HG02840 (cell line): ENCODE data around the gene VILL.
"Not testable (repeated sequence)": the region's sequence is repeated elsewhere in the genome, so short reads cannot be mapped to it uniquely, and the experiment has no call there.

Source experiments
- ATAC-seq: cut with Tn5 transposase; IDR thresholded peaks from one replicate; pipeline ENCODE4 v1.9.1; 2021; ENCODE audit warnings: mild to moderate bottlenecking, moderate library complexity, moderate number of reproducible peaks; ENCODE audit not compliant: unreplicated experiment, low FRiP score

The VILL gene

DNA sequence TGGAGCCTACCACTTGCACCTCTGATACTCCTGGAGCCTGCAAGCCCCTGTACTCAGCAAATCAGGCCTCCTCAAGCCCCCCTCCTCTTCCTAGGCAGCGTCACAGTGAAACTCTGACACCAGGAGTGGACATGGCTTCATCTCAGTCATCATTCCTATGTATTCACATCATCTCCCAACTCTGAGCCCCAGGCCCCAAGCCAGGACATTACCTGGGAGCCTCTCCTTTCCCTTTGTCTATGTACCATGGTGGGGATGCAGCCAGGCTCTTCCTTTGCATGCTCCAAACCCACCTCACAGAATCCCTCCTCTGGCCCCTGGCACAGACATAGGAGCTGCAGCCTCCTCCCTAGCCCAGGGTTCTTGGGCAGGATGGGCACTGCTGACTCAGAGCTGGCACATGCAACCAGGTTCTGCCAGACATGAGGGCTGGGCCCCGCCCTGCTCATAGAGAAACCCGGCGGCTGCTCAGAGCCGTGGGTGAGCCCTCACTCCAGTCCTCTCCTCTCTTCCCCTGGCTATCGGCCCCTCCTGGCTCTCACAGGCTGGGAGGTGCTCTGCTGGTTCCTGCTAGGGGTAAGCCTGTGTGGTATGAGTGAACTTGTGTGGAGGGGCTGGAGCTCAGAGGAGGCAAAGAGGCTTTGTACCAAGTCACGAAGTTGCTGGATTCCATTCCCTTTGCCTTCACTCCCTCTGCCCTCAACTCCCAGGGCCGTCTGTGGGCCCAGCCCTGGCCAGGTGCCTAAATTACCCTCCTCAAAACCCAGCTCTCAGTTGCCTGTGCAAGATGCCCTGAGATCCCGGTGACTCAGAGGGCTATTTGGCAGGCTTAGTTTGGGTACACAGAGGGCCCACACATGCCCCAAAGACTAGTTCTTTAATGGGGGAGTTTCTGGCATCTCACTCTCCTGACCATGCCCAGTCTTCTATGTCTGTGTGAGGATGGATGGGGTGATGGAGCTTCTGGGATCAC lies 40.7 kb downstream of the VILL start:
- no peak for ATAC-seq

DNA sequence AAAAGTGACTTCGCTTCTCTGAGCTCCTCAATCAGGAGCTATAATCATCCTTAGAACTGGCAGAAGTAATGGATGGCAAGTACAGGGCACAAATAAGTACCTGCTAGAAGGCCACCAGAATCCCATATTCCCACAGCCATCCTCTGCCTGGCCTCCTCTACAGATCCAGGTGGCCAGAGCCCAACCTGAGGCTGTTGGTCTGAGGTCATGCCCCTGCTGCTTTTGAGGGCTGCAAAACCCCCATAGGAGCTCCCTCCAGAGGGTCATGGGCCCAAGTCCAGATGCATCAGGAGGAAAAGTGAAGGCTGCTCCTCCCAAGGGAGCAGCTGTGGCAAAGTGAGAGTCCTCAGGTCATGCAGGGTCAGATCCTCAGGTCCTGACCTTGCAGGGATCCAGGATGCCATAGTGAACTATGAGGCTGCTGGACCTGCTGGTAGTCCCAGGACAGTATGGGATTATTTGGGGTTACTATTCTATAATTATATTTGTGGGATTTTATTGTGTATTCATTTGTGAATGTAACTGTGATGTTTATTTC lies 41.8 kb downstream of the VILL start:
- ATAC-seq, result no peak

DNA sequence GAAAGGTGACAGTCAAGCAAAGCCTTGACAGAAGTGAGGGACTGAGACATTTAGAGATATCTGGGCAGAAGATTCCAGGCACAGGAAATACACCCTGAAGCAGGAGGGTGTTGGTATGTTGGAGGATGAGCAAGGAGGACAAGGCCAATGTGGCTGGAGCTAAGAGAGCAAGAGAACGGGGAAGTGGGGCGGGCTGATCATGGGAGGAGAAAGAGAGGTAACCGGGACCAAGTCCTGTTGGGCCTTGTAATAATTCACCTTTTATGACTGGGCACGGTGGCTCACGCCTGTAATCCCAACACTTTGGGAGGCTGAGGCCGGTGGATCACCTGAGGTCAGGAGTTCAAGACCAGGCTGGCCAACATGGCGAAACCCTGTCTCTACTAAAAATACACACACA lies 43.0 kb downstream of the VILL start:
- ATAC-seq, result not testable (repeated sequence)

DNA sequence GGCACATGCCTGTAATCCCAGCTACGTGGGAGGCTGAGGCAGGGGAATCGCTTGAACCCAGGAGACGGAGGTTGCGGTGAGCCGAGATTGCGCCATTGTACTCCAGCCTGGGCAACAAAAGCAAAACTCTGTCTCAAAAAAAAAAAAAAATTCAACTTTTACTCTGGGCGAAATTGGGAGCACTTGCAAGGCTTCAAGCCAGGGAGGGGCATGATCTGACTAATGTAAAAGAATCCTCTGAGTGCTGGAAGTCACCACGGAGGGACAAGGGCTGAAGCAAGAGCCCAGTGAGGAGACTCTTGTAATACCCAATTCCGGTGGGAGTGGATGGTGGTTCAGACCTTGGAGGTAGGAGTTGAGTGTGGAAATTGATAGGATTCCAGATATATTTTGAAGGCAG lies 43.7 kb downstream of the VILL start:
- not testable (repeated sequence) for ATAC-seq

DNA sequence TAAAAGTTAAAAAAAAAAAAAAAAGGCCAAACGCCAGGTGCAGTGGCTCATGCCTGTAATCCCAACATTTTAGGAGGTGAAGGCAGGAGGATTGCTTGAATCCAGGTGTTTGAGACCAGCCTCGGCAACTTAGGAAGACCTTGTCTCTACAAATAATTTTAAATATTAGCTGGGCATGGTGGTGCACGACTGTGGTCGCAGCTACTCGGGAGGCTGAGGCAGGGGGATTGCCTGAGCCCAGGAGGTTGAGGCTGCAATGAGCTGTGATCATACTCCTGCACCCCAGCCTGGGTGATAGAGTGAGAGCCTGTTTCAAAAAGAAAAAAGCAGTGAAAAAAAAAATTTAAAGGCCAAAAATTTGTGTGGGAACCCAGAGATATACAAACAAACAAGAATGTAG lies 45.7 kb downstream of the VILL start:
- ATAC-seq, result no peak

DNA sequence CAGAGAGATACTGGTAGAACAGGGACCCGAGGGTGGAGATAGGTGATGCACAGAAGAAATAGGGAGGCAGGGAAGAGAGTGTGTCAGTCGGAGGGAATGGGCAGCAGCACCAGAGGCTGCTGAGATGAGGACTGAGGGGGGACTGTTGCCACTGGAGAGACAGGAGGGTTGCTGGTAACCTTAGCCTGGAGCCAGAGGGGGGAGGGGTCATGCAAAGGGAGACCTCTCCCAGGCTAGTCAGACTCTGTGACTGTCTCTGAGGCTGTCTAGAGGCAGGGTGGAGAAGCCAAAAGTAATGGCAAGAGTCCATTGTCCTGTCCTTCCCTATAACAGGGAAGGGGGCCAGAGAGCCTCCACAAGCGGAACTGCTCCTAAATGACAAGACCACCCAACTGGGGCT lies 46.3 kb downstream of the VILL start:
- no peak for ATAC-seq

DNA sequence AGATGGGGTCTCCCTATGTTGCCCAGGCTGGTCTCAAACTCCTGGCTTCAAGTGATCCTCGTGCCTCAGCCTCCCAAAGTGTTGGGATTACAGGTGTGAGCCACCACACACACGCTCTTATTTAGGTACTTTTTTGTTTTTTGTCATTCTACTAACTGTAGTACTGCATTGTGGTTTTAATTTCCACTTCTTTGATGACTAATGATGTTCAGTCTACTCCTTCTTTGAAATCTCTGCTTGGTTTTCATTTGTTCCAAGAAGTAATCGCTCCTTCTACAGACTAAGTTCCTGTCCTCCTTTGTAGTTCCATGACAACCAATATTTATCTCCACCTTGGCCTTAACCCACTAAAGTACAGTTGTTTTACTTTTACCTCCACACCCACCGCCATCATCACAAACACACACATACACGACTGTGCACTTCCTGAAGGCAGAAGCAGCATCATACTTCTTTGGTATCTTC lies 47.9 kb downstream of the VILL start:
- ATAC-seq, result no peak

DNA sequence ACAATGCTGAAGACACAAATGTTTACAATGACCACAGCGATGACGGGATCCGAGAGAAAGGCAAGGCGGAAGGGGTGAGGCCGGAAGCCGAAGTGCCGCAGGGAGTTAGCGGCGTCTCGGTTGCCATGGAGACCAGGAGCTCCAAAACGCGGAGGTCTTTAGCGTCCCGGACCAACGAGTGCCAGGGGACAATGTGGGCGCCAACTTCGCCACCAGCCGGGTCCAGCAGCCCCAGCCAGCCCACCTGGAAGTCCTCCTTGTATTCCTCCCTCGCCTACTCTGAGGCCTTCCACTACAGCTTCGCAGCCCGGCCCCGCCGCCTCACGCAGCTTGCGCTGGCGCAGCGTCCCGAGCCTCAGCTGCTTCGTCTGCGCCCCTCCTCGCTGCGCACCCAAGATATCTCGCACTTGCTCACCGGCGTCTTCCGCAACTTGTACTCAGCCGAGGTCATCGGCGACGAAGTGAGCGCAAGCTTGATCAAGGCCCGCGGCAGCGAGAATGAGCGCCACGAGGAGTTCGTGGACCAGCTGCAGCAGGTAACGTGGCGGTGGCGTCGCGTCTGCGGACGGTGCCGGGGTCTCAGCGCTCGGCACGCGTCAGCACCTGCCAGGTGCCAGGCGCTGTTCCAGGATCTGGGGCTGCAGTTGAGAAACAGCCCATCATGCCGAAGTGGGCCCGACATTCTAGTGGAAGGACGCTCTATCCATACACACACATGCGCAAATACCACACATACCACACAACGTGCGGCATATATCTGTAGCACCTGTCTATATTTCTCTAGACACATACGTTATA lies 48.7 kb downstream of the VILL start, which contains the start of gene DLEC1:
TSS of gene DLEC1 (plus strand) at position 108 of the 798 bp plus-strand sequence. CDS start at position 126, 18 bp downstream.
- peak; percentile 76 for ATAC-seq

DNA sequence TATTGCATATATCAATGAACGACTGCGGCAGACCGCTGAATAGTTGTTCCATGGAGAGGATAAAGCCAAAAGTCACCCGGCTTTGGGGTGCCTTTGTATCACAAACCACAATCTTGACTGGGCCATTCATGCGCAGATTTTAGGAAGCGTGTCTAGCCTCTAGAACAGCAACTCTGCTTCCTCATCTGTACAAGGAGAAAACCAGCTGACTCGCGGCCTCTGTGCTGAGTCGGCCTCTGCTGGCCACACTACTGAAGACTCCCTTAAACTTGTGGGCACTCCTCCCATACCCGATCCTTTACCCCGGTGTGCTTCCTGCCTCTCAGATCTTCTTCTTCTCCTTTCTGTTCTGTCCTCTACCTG lies 49.3 kb downstream of the VILL start:
- ATAC-seq, result peak; percentile 37

DNA sequence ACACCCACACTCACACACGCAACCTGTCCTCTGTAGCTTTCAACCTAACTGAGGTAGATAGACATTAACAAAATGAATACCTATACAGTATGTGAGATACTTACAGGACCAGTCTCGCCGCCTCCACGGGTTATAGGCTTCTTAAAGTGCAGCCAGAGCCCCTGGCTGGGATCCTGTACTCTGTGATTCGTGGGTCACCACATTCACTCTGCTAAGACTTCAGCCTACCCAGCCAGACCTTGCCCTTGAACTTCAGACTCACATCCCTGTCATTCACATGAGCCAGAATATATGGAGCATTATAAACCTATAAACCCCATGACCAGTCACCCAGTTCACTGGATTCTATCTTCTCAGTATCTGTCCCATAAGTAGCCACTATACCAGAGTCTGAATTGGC lies 49.8 kb downstream of the VILL start:
- ATAC-seq, result no peak

DNA sequence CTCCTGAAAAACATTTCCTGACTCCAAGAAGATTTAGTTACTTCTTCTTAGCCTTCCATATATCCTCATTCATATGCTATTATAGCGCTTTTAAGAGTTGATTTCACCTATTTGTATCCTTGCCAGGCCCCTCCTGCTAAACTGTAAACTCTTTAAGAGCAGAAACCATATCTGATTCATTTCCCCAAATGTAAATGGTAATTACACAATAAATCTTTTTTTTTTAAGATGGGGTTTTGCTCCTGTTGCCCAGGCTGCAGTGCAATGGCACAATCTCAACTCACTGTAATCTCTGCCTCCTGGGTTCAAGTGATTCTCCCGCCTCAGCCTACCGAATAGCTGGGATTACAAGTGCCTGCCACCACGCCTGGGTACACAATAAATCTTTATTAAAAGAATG lies 52.9 kb downstream of the VILL start:
- ATAC-seq, result no peak

DNA sequence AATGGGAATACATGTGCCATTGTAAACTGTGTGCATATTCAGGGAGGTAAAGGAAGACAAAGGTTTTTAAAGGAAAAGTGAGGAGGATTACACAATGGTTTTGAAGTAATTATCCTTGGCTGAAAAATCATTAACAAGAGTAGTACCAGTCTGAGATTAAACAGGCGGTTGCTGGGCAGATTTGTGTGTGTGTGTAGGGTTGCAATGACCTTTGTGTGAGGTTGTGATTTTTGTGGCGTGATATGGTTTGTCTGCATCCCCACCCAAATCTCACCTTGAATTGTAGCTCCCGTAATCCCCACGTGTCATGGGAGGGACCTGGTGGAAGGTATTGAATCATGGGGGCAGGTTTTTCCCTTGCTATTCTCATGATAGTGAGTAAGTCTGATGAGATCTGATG lies 55.4 kb downstream of the VILL start:
- ATAC-seq, result no peak

DNA sequence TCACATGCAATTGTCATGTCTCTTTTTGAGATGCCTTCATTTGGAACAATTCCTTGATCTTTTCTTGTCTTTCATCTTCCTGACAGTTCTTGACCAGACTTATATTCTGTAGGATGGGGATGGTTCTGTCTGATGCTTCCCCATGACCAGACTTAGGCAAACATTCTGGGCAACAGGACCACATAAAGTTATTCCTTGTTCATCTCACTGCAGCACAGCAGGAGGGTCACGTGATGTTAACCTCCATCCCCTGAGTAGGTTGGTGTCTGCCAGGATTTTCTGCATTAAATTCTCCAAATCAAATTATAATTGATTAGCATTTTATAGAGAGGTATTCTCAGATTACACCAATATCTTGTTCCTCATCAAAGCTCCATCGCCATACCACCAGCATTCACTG lies 56.2 kb downstream of the VILL start:
- ATAC-seq, result no peak

DNA sequence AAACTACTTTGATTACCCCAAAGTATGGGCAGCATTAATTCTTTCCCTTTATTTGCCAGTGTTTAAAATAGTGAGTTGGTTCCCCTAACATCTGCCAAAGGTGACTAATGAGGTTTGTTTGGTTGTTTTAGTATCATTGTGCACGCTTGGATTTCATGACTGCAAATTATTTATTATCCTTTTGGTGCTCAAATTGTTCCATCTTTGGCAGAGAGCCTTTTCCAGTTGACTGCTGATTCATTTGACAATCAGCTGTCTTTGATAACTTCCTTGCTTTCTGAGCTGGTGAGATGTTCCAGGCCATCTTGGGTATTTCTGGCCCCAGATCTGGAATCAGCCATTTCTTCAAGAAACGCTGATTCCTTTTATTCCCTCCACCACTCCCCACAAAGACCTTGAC lies 57.3 kb downstream of the VILL start:
- no peak for ATAC-seq

DNA sequence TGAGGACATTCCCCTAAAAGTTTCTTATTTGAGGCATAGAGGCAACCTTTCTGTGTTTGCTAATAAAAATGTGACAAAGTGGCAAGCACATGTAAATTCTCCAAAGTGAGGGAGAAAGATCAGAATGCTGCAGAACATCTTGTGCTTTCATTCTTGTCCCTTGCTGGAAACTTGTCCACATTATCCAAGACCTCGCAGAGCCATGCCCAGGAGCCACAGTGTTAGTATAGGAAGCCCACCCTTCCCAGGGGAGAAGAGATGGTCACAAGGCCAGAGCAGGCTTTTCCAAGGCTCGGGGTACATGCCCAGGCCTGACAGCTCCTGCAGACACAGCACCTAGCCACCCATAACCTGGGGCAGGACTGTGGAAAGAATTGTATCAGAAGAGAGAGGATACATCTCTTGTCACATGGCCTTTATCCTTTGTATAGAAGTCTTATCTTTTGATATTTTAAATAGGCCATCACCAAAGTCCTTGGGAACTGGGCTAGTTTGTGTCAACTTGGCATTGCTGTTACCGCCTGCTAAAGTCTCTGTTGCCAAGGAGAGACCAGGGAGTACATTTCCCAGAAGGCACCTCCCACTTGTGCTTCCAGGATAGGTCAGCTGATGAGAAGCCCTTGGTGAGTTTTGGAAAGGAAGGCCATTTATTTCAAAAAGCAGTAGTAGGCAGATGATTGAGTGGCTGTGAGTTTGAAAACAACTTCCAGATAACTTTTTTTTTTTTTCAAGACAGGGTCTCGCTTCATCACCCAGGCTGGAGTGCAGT lies 59.0 kb downstream of the VILL start:
- no peak for ATAC-seq

DNA sequence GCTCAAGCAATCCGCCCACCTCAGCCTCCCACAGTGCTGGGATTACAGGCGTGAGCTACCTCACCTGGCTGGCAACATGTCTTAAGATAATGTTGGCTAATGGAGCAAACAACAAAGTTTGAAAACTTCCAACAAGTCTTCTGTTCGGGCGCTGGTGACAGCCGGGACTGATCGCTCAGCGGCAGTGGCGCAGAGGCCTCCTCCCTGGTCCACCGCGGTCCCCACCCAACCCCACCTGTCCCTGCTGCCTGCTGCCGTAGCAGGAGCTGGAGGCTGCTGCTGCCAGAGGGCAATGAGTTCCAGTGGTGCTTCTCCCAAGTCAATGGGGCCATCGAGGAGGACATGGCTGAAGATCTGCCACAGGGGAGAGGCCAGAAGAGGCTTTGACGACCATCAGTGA lies 60.5 kb downstream of the VILL start:
- ATAC-seq, result no peak

DNA sequence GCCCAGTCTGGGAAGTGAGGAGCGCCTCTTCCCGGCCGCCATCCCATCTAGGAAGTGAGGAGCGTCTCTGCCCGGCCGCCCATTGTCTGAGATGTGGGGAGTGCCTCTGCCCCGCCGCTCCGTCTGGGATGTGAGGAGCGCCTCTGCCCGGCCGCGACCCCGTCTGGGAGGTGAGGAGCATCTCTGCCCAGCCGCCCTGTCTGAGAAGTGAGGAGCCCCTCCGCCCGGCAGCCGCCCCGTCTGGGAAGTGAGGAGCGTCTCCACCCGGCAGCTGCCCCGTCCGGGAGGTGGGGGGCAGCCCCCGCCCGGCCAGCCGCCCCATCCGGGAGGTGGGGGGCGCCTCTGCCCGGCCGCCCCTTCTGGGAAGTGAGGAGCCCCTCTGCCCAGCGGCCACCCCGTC lies 62.7 kb downstream of the VILL start:
- not testable (repeated sequence) for ATAC-seq

DNA sequence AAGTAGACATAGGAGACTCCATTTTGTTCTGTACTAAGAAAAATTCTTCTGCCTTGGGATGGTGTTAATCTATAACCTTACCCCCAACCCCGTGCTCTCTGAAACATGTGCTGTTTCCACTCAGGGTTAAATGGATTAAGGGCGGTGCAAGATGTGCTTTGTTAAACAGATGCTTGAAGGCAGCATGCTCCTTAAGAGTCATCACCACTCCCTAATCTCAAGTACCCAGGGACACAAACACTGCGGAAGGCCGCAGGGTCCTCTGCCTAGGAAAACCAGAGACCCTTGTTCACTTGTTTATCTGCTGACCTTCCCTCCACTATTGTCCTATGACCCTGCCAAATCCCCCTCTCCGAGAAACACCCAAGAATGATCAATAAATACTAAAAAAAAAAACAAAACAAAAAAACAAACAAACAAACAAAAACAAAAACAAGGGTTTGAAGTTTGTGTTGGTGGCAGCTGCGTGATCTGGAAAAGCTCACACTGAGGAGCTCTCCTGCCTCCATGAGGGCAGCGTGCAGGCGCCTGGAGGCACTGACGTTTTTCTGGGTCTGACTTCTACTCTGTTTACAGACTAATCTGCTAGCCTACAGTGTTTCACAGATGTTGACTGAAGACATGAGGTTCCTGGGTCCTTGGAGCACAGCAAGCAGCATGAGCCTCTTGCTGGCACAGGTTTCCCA lies 63.4 kb downstream of the VILL start:
- ATAC-seq, result not testable (repeated sequence)

DNA sequence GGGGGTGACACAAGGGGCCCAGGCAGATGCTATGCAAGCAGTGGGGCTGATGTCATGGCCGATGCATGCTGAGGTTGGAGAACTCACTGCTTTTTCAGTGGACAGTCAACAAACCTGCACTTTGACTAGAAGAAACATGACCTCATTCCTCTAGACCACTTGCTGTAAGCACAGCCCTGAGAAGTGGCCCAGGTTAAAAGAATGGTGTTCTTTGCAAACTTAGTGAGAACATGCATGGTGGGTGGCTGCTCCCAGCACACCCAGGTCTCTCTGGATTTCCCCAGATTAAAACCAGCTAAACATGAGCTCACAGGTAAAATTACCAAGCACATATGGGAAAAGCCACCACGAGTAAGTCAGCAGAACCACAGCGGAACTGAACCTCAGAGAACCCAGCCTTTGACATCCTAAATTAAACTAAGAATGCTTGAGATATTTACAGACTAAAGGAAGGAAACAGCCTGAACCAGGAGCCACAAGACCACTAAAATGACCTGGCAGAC lies 64.0 kb downstream of the VILL start:
- no peak for ATAC-seq
